ENCODE measurements around the gene OOSP4A. TPM values are rescaled to one million over a fixed set of nuclear protein-coding genes. Genes with fewer than 3 reads are reported as not detected.

OOSP4A gene
- polyA plus RNA-seq (2013) = 0.16 TPM

GRCh38 chr11:59963733-59964132 lies at the start of gene OOSP4A:
OOSP4A (plus strand) TSS chr11:59964033; CDS start chr11:59964033, 0 bp downstream.
- H3K9me3 ChIP-seq (ENCODE audit: control extremely low read depth in 1 of 5, control insufficient read depth in 4 of 5, insufficient read depth in 2 of 5, low read depth in 1 of 5, low read length in 4 of 5) = no peaks in the 10 kb centered on the region
- H3K4me1 ChIP-seq (ENCODE audit: control extremely low read depth in 1 of 4, control insufficient read depth in 4 of 4, insufficient read depth in 4 of 4, low read length in 3 of 4) = peaks cover 0 to 20% (median 3%) of the 10 kb centered on the region in 4 experiments
- no peaks in the 10 kb centered on the region for H3K27me3 ChIP-seq (replicated peaks in 2 of 5; ENCODE audit: control insufficient read depth in 4 of 5, insufficient read depth in 5 of 5, low read length in 4 of 5)
- ChIA-PET CTCF (no interaction called here), POLR2A (no interaction called here)
- DNase-seq = peak in 1 of 3 donors; percentile 29
- H3K4me3 ChIP-seq (ENCODE audit: control insufficient read depth in 1 of 7, extremely low read depth in 1 of 7, insufficient read depth in 4 of 7, low read depth in 2 of 7, low read length in 6 of 7) = no peak within 1 kb of the TSS
- WGBS (ENCODE audit: insufficient coverage) = 100% methylated on average over 2 of the region's 3 CpGs
- peak within 1 kb of the TSS in 1 of 2 experiments; percentile 14 for H3K27ac ChIP-seq (ENCODE audit: insufficient read depth in 1 of 2, low read depth in 1 of 2, low read length in 2 of 2, poor library complexity in 1 of 2, severe bottlenecking in 2 of 2)
- H3K36me3 ChIP-seq (ENCODE audit: control insufficient read depth in 4 of 4, insufficient read depth in 4 of 4, low read length in 3 of 4) = no peaks in the 10 kb centered on the region

- Histone ChIP-seq H3K27me3 (replicated peaks in 2 of 5; ENCODE audit: control insufficient read depth in 4 of 5, insufficient read depth in 5 of 5, low read length in 4 of 5) (no peaks in the 10 kb centered on the region), H3K9me3 (ENCODE audit: control extremely low read depth in 1 of 5, control insufficient read depth in 4 of 5, insufficient read depth in 2 of 5, low read depth in 1 of 5, low read length in 4 of 5) (peaks cover 6 to 32% (median 18%) of the 10 kb centered on the region in 5 experiments), H3K27ac (ENCODE audit: insufficient read depth in 1 of 2, low read depth in 1 of 2, low read length in 2 of 2, poor library complexity in 1 of 2, severe bottlenecking in 2 of 2) (no peak overlapping the region), H3K4me1 (ENCODE audit: control extremely low read depth in 1 of 4, control insufficient read depth in 4 of 4, insufficient read depth in 4 of 4, low read length in 3 of 4) (no peaks in the 10 kb centered on the region), H3K4me3 (ENCODE audit: control insufficient read depth in 1 of 7, extremely low read depth in 1 of 7, insufficient read depth in 4 of 7, low read depth in 2 of 7, low read length in 6 of 7) (no peak overlapping the region), H3K36me3 (ENCODE audit: control insufficient read depth in 4 of 4, insufficient read depth in 4 of 4, low read length in 3 of 4) (no peaks in the 10 kb centered on the region)
- ChIA-PET POLR2A (no interaction called here), CTCF (interaction anchor here (0.7 to 1.8 kb wide), 5 partner anchors 10 to 333 kb away, joined by 3 to 10 read pairs (median 3); no protein-coding TSS in a partner anchor)
- no peak for DNase-seq
- WGBS (ENCODE audit: insufficient coverage) = 100% methylated on average over 1 of the region's 2 CpGs
Observed at GRCh38 chr11:59918480-59918879, 45.4 kb upstream of the OOSP4A start.

- ChIA-PET CTCF (interaction anchor here (0.6 to 1.8 kb wide), 7 partner anchors 10 to 332 kb away, joined by 3 to 10 read pairs (median 3); no protein-coding TSS in a partner anchor), POLR2A (no interaction called here)
- 80% methylated on average over 1 of the region's 3 CpGs for WGBS (ENCODE audit: insufficient coverage)
- DNase-seq = peak; percentile 24 to 59 (median 59)
- Histone ChIP-seq H3K36me3 (ENCODE audit: control insufficient read depth in 4 of 4, insufficient read depth in 4 of 4, low read length in 3 of 4) (no peaks in the 10 kb centered on the region), H3K27me3 (replicated peaks in 2 of 5; ENCODE audit: control insufficient read depth in 4 of 5, insufficient read depth in 5 of 5, low read length in 4 of 5) (no peaks in the 10 kb centered on the region), H3K9me3 (ENCODE audit: control extremely low read depth in 1 of 5, control insufficient read depth in 4 of 5, insufficient read depth in 2 of 5, low read depth in 1 of 5, low read length in 4 of 5) (peaks cover 6 to 38% (median 24%) of the 10 kb centered on the region in 5 experiments), H3K4me1 (ENCODE audit: control extremely low read depth in 1 of 4, control insufficient read depth in 4 of 4, insufficient read depth in 4 of 4, low read length in 3 of 4) (no peaks in the 10 kb centered on the region), H3K4me3 (ENCODE audit: control insufficient read depth in 1 of 7, extremely low read depth in 1 of 7, insufficient read depth in 4 of 7, low read depth in 2 of 7, low read length in 6 of 7) (no peak overlapping the region), H3K27ac (ENCODE audit: insufficient read depth in 1 of 2, low read depth in 1 of 2, low read length in 2 of 2, poor library complexity in 1 of 2, severe bottlenecking in 2 of 2) (no peak overlapping the region)
Observed at GRCh38 chr11:59918987-59919589, 44.7 kb upstream of the OOSP4A start.

GRCh38 chr11:59923813-59924212 lies 40.0 kb upstream of the OOSP4A start:
- Histone ChIP-seq H3K27ac (ENCODE audit: insufficient read depth in 1 of 2, low read depth in 1 of 2, low read length in 2 of 2, poor library complexity in 1 of 2, severe bottlenecking in 2 of 2) (no peak overlapping the region), H3K4me3 (ENCODE audit: control insufficient read depth in 1 of 7, extremely low read depth in 1 of 7, insufficient read depth in 4 of 7, low read depth in 2 of 7, low read length in 6 of 7) (peak overlapping the region in 1 of 7 experiments; percentile 0), H3K27me3 (replicated peaks in 2 of 5; ENCODE audit: control insufficient read depth in 4 of 5, insufficient read depth in 5 of 5, low read length in 4 of 5) (no peaks in the 10 kb centered on the region), H3K36me3 (ENCODE audit: control insufficient read depth in 4 of 4, insufficient read depth in 4 of 4, low read length in 3 of 4) (no peaks in the 10 kb centered on the region), H3K4me1 (ENCODE audit: control extremely low read depth in 1 of 4, control insufficient read depth in 4 of 4, insufficient read depth in 4 of 4, low read length in 3 of 4) (no peaks in the 10 kb centered on the region), H3K9me3 (ENCODE audit: control extremely low read depth in 1 of 5, control insufficient read depth in 4 of 5, insufficient read depth in 2 of 5, low read depth in 1 of 5, low read length in 4 of 5) (peaks cover 8 to 42% (median 23%) of the 10 kb centered on the region in 5 experiments)
- DNase-seq = peak; percentile 16 to 43 (median 42)
- 100% methylated on average over 4 of the region's 6 CpGs for WGBS (ENCODE audit: insufficient coverage)
- CTCF ChIA-PET = no interaction called here
- POLR2A ChIA-PET = no interaction called here

- Histone ChIP-seq H3K9me3 (ENCODE audit: control extremely low read depth in 1 of 5, control insufficient read depth in 4 of 5, insufficient read depth in 2 of 5, low read depth in 1 of 5, low read length in 4 of 5) (peaks cover 5 to 30% (median 8%) of the 10 kb centered on the region in 5 experiments), H3K27ac (ENCODE audit: insufficient read depth in 1 of 2, low read depth in 1 of 2, low read length in 2 of 2, poor library complexity in 1 of 2, severe bottlenecking in 2 of 2) (no peak overlapping the region), H3K4me3 (ENCODE audit: control insufficient read depth in 1 of 7, extremely low read depth in 1 of 7, insufficient read depth in 4 of 7, low read depth in 2 of 7, low read length in 6 of 7) (no peak overlapping the region), H3K4me1 (ENCODE audit: control extremely low read depth in 1 of 4, control insufficient read depth in 4 of 4, insufficient read depth in 4 of 4, low read length in 3 of 4) (no peaks in the 10 kb centered on the region), H3K36me3 (ENCODE audit: control insufficient read depth in 4 of 4, insufficient read depth in 4 of 4, low read length in 3 of 4) (no peaks in the 10 kb centered on the region), H3K27me3 (replicated peaks in 2 of 5; ENCODE audit: control insufficient read depth in 4 of 5, insufficient read depth in 5 of 5, low read length in 4 of 5) (no peaks in the 10 kb centered on the region)
- no peak for DNase-seq
- ChIA-PET CTCF (no interaction called here), POLR2A (no interaction called here)
- WGBS (ENCODE audit: insufficient coverage) = 100% methylated on average over 1 of the region's 1 CpG
Observed at GRCh38 chr11:59931688-59932087, 32.1 kb upstream of the OOSP4A start.

GRCh38 chr11:59938132-59938531 lies 25.7 kb upstream of the OOSP4A start, which contains the start of gene OOSP1:
OOSP1 (plus strand) TSS chr11:59938432; CDS start chr11:59938455, 23 bp downstream.
- H3K4me1 ChIP-seq (ENCODE audit: control extremely low read depth in 1 of 4, control insufficient read depth in 4 of 4, insufficient read depth in 4 of 4, low read length in 3 of 4) = peaks cover 0 to 2% (median 0%) of the 10 kb centered on the region in 4 experiments
- H3K36me3 ChIP-seq (ENCODE audit: control insufficient read depth in 4 of 4, insufficient read depth in 4 of 4, low read length in 3 of 4) = no peaks in the 10 kb centered on the region
- CTCF ChIA-PET = no interaction called here
- H3K27me3 ChIP-seq (replicated peaks in 2 of 5; ENCODE audit: control insufficient read depth in 4 of 5, insufficient read depth in 5 of 5, low read length in 4 of 5) = no peaks in the 10 kb centered on the region
- H3K9me3 ChIP-seq (ENCODE audit: control extremely low read depth in 1 of 5, control insufficient read depth in 4 of 5, insufficient read depth in 2 of 5, low read depth in 1 of 5, low read length in 4 of 5) = no peaks in the 10 kb centered on the region
- no peak within 1 kb of the TSS for H3K4me3 ChIP-seq (ENCODE audit: control insufficient read depth in 1 of 7, extremely low read depth in 1 of 7, insufficient read depth in 4 of 7, low read depth in 2 of 7, low read length in 6 of 7)
- H3K27ac ChIP-seq (ENCODE audit: insufficient read depth in 1 of 2, low read depth in 1 of 2, low read length in 2 of 2, poor library complexity in 1 of 2, severe bottlenecking in 2 of 2) = no peak within 1 kb of the TSS
- 42% methylated on average over 2 of the region's 2 CpGs for WGBS (ENCODE audit: insufficient coverage)
- peak in 1 of 3 donors; percentile 13 for DNase-seq
- POLR2A ChIA-PET = no interaction called here

GRCh38 chr11:59938718-59939117 lies 25.1 kb upstream of the OOSP4A start:
- Histone ChIP-seq H3K4me1 (ENCODE audit: control extremely low read depth in 1 of 4, control insufficient read depth in 4 of 4, insufficient read depth in 4 of 4, low read length in 3 of 4) (peaks cover 0 to 2% (median 0%) of the 10 kb centered on the region in 4 experiments), H3K36me3 (ENCODE audit: control insufficient read depth in 4 of 4, insufficient read depth in 4 of 4, low read length in 3 of 4) (no peaks in the 10 kb centered on the region), H3K27ac (ENCODE audit: insufficient read depth in 1 of 2, low read depth in 1 of 2, low read length in 2 of 2, poor library complexity in 1 of 2, severe bottlenecking in 2 of 2) (no peak overlapping the region), H3K9me3 (ENCODE audit: control extremely low read depth in 1 of 5, control insufficient read depth in 4 of 5, insufficient read depth in 2 of 5, low read depth in 1 of 5, low read length in 4 of 5) (no peaks in the 10 kb centered on the region), H3K4me3 (ENCODE audit: control insufficient read depth in 1 of 7, extremely low read depth in 1 of 7, insufficient read depth in 4 of 7, low read depth in 2 of 7, low read length in 6 of 7) (no peak overlapping the region), H3K27me3 (replicated peaks in 2 of 5; ENCODE audit: control insufficient read depth in 4 of 5, insufficient read depth in 5 of 5, low read length in 4 of 5) (no peaks in the 10 kb centered on the region)
- ChIA-PET POLR2A (no interaction called here), CTCF (no interaction called here)
- WGBS (ENCODE audit: insufficient coverage) = 97% methylated on average over 3 of the region's 3 CpGs
- DNase-seq = no peak

Measured in common myeloid progenitor, CD34-positive (primary cell).